SH-SY5Y (cell line): ENCODE results near the gene STK32A.
A peak's percentile ranks its signal among the peaks of the same experiment; 100 is the strongest.

Experiments used
- GATA2 ChIP-seq: IDR thresholded peaks from 2 replicates; pipeline ENCODE4 v1.6.1; 2011; ENCODE audit warnings: mild to moderate bottlenecking, low read depth, low read length
- GATA3 ChIP-seq: IDR thresholded peaks from 2 replicates; pipeline ENCODE4 v1.6.1; 2011; ENCODE audit warnings: low read depth, mild to moderate bottlenecking, low read length, moderate library complexity

DNA sequence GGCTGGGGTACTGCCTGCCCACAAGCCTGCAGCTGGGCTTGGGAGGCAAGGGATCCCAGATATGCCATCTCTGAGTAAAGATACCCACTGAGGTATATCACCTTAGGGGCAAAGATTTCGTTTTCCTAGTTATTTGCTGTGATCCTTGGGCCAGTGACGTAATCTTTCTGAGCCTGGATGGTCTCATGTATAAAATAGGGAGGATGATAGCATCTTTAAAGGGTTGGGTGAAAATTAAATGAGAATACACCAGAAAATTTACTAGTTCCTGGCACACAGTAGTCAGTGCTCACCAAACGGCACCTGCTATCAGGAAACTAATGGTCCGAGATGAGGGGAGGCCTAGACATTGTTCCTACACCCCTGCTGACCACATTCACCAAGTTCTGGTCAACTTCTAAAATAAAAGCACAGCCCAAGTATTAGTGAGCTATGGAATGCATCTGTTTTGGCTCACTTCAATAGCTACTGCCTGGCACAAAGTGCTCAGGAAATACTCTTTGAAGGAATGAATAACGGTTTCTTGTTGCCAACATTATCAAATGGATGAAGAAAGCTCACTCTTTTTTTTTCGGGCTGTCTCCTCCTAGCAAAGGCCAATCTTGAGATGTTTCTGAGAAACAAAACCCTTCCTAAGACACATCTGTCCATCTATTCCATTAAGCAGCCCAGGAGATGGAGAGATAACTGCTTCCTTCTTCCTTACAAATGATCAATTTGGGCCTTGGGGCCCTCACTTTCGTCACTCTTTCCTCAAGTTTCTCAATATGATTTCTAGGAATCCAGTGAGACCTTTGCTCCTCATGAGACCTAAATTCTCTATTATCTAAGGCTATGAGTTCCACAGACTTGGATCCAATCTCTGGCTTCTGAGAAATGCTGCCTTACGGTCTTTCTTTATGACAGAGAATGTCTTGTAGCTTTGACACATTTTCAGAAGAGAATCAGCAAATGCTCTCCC lies 176.8 kb downstream of the STK32A start:
- TF ChIP-seq GATA2 (peak; percentile 43; the same call in 1 of the 2 replicates), GATA3 (no peak)
